HG02973 (cell line): ENCODE data around the gene TNFSF13.
"Not testable (repeated sequence)": the region's sequence is repeated elsewhere in the genome, so short reads cannot be mapped to it uniquely, and the experiment has no call there.

Experiments used
- ATAC-seq: cut with Tn5 transposase; IDR thresholded peaks from one replicate; pipeline ENCODE4 v1.9.1; 2021; ENCODE audit warnings: moderate library complexity; ENCODE audit not compliant: unreplicated experiment

TNFSF13 gene

DNA sequence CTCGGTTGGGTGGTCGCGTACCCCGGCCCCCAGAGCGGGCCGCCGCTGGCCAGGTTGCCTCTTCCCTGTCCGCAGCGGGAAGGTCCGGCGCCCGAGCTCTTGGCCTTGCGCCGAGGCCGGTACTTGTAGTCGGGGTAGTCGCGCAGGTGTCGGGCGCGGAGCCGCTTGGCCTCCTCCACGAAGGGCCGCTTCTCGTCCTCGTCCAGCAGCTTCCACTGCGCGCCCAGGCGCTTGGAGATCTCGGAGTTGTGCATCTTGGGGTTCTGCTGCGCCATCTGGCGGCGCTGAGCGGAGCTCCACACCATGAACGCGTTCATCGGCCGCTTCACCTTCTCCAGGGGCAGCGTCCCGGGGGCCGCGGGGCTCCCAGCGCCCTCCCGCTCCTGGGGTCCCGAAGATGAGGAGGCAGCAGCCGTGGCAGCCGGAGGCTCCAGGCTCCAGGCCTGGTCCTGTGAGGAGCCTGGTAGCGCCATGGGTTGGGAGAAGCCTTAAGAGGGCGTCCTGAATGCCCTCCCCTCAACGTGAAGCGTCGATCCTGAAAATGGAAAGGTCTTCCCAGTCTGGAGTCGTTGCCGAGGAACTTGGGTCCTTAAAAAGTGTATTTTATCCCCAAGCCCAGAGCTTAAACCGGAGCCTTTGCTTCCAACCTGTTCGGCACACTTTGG lies 30.8 kb downstream of the TNFSF13 start:
- ATAC-seq: no peak

- no peak for ATAC-seq
These were observed 31.5 kb downstream of the TNFSF13 start, which contains the start of gene SOX15 for GRCh38 chr17:7589891-7590691. TSS of gene SOX15 (minus strand) at chr17:7590094. CDS start at chr17:7589676, 418 bp downstream.

DNA sequence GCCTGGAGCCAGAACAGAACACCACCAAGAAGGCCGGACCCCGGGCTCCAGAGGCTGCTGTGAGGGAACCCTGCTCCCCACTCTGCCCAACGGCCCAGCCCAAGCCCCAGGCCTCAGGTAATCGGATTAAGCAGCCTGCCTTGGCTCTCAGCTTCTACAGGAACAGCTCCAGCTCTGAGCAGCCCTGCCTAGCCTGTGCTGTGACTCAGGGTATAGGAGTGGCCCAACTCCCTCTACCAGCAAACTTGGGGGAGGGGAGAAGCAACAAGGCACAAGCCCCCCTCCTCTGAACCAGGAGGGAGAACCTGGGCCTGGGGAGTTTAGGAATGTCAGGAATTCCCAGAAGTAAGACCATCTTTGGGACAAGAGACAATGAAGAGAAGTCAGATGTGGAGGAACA lies 32.2 kb downstream of the TNFSF13 start:
- no peak for ATAC-seq

- no peak for ATAC-seq
These were observed 33.0 kb downstream of the TNFSF13 start for GRCh38 chr17:7591596-7591995.

DNA sequence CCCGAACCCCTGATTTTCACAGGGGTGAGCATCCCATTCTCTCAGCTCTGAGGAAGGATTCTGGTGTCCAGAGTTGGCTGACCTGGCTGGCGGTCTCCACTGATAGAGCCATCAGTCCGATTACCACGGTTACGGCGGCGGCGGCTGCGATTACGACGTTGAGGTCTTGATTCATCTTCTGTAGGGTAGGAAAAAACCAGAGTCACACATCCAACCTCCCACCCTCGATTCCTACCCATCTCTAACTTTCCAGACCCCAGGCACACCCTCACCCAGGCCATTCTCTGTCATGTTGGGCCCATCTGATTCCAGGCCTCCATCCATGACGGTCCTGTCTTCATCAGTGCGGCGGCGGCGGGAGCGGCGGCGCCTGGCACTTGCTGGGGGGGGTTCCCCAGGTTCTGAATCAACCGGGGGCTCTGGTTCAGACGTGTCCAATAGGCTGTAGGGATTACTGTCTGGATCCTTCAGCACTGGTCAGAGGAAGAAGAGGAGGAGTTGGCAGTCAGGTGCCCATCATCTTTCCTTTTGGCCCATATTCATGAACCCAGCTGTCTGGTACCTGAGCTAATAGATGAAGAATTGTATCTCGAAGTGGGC lies 34.0 kb downstream of the TNFSF13 start:
- no peak for ATAC-seq

- ATAC-seq: no peak
These were observed 34.7 kb downstream of the TNFSF13 start for GRCh38 chr17:7593296-7593695.

DNA sequence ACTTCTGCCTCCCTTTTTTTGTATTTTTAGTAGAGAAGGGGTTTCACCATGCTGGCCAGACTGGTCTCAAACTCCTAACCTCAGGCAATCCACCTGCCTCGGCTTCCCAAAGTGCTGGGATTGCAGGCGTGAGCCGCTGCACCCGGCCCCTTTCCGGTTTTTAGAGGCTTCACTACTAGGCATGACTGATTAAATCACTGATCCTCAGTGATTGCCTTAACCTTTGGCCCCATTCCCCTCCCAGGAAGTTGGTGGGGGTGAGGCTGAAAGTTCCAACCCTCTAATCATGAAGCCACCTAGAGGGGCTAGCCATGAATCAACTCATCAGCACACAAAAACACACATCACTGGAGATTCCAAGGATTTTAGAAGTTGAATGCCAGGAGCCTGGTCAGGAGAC lies 39.0 kb downstream of the TNFSF13 start:
- not testable (repeated sequence) for ATAC-seq

DNA sequence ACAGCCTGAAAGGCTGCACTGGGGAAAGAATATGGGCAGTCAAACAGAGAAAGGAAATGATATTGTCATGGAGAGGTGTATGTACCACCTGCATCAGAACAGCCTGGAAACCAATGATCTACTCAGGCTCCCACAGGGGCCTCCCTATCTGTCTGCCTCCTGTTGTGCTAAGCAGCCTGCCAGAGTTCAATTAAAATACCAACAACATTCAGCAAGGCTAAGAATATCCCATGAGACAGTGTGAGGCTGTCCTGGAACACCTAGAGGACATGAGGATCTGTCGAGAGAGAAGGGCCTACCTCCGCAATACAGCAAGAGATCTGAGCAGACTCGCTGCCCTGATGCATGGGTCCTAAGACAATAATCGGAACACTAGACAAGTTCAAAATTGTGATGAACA lies 47.7 kb downstream of the TNFSF13 start:
- no peak for ATAC-seq

DNA sequence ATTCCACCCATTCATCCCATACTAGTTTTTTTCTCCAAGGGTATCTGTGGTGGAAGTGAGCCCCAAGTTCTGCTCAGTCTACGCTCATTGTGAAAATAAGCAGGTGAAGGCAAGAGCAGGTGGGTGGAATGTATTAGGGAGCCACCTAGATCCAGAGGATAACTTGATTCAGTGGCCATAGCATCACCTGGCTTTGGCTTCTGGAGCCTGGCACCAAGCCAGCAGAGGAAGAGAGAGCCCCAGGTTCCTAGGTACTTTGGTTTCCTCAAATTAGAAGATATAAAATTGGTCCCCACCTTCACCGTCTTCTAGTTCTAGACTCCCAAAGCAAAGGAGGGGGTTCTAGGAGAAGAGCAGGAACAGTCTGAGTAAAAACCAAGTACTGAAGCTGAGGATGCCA lies 52.1 kb downstream of the TNFSF13 start:
- ATAC-seq: no peak
